ENCODE measurements around the gene A4GALT. TPM values are rescaled to one million over a fixed set of nuclear protein-coding genes. Genes with fewer than 3 reads are reported as not detected.

A4GALT gene
- total and polyA plus RNA-seq, 2 experiments from 2014 or later: 2.2 to 4.4 TPM

DNA sequence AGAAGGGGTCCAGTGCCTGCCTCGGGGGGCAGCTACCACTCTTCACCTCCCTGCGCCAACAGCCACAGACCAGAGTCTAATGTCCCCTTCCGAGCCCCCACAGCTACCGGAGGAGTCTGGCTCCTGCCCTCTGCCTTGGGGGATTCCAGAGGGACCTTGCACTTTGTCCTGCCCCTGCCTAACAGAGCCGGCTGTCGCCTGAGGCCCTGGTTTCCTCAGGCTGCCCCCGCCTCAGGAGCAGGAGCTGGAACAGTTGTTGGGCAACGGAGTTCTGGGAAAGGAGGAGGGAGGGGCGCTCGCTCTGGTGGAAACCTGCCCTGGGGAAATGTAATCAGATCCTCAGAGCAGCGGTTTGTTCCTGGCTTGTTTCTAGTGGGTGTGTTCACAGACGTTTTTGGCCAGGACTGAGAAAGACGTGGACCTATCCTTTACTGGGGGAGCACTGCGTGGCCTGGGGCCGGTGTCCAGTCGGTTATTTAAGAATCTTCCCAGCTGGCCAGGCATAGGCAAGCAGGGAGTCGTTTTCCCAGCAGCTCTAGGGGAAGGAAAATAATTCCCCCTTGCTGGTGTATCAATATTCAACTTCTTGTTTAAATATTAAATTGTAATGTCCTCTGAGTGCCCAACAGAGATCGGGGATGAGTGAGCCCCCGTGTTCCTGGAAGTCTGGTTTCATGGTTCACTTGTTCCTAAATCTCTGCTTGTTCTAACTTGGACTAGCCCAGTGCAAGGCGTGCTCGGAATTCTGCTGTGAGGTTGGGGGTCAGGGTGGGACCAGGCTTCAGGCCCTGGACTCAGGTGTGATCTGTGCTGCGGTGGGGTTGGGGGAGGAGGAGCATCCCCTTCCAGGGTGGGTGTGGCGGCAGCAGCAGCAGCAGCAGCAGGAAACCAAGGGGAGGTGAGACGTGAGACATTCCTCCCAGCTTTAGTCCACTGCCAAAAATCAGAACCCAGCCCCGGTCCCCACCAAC, 32.1 kb downstream of the A4GALT start:
- no peak overlapping the region for H3K4me3 ChIP-seq
- no peaks in the 10 kb centered on the region for H4K20me1 ChIP-seq (ENCODE audit: insufficient read depth, poor library complexity, severe bottlenecking)
- H3K4me2 ChIP-seq: peak overlapping the region; percentile 68
- H3K27ac ChIP-seq: peak overlapping the region; percentile 91
- H3K79me2 ChIP-seq: no peaks in the 10 kb centered on the region
- no peak for TF ChIP-seq EZH2phosphoT487 (IDR thresholded peaks at IDR 0.05; ENCODE audit: low read depth, severe bottlenecking, unreplicated experiment)
- TF ChIP-seq, protein P1, sequence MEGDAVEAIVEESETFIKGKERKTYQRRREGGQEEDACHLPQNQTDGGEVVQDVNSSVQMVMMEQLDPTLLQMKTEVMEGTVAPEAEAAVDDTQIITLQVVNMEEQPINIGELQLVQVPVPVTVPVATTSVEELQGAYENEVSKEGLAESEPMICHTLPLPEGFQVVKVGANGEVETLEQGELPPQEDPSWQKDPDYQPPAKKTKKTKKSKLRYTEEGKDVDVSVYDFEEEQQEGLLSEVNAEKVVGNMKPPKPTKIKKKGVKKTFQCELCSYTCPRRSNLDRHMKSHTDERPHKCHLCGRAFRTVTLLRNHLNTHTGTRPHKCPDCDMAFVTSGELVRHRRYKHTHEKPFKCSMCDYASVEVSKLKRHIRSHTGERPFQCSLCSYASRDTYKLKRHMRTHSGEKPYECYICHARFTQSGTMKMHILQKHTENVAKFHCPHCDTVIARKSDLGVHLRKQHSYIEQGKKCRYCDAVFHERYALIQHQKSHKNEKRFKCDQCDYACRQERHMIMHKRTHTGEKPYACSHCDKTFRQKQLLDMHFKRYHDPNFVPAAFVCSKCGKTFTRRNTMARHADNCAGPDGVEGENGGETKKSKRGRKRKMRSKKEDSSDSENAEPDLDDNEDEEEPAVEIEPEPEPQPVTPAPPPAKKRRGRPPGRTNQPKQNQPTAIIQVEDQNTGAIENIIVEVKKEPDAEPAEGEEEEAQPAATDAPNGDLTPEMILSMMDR (IDR thresholded peaks at IDR 0.05; ENCODE audit: poor library complexity): no peak
- TF ChIP-seq EZH2 (IDR thresholded peaks at IDR 0.05; ENCODE audit: borderline replicate concordance): no peak
- H3K36me3 ChIP-seq (replicated peaks; ENCODE audit: insufficient read depth, low read depth): no peaks in the 10 kb centered on the region
- H3K4me1 ChIP-seq (ENCODE audit: insufficient read depth): peaks cover 37% of the 10 kb centered on the region
- peak; percentile 94 for DNase-seq (ENCODE audit: low spot score)
- 22% methylated on average over 24 of the region's 25 CpGs for WGBS (ENCODE audit: low lambda C conversion rate, missing lambda C conversion rate)
- no peaks in the 10 kb centered on the region for H3K9me2 ChIP-seq (replicated peaks; ENCODE audit: insufficient read depth)
- peak overlapping the region; percentile 32 for H2AFZ ChIP-seq
- no peaks in the 10 kb centered on the region for H3K9me3 ChIP-seq (ENCODE audit: low read depth)
- no peaks in the 10 kb centered on the region for H3K27me3 ChIP-seq

DNA sequence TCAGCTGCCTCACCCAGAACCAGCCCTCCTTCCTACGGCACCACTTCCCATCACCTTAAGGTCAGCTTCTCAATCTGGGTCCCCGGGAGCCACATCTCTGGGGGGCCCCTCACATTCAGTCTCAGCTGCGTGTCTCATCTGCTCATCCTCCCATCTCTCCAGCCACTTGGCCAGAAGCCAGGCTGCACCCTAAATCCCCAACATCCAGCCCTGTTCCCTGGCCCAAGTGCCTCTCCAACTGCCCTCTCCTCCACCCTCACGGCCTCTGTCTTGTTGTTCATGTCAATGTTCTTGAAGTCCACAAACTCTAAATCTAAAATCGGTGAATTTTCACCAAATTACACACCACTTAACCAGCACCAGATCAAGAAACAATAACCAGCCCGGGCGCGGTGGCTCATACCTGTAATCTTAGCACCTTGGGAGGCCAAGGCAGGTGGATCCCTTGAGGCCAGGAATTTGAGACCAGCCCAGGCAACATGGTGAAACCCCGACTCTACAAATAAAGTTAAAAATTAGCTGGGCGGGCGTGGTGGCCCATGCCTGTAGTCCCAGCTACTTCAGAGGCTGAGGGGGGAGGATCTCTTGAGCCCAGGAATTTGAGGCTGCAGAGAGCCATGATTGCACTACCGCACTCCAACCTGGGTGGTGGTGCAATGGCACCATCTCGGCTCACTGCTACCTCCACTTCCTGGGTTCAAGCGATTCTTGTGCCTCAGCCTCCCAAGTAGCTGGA, 33.7 kb downstream of the A4GALT start:
- no peak overlapping the region for H3K4me3 ChIP-seq
- no peaks in the 10 kb centered on the region for H4K20me1 ChIP-seq (ENCODE audit: insufficient read depth, poor library complexity, severe bottlenecking)
- peaks cover 52% of the 10 kb centered on the region for H3K4me1 ChIP-seq (ENCODE audit: insufficient read depth)
- H2AFZ ChIP-seq: no peak overlapping the region
- H3K9me3 ChIP-seq (ENCODE audit: low read depth): no peaks in the 10 kb centered on the region
- DNase-seq (ENCODE audit: low spot score): no peak
- no peaks in the 10 kb centered on the region for H3K36me3 ChIP-seq (replicated peaks; ENCODE audit: insufficient read depth, low read depth)
- H3K27me3 ChIP-seq: no peaks in the 10 kb centered on the region
- TF ChIP-seq EZH2phosphoT487 (IDR thresholded peaks at IDR 0.05; ENCODE audit: low read depth, severe bottlenecking, unreplicated experiment) (no peak), EZH2 (IDR thresholded peaks at IDR 0.05; ENCODE audit: borderline replicate concordance) (no peak)
- TF ChIP-seq, protein P1 (IDR thresholded peaks at IDR 0.05; ENCODE audit: poor library complexity): no peak
- H3K4me2 ChIP-seq: peak overlapping the region; percentile 46
- H3K27ac ChIP-seq: peak overlapping the region; percentile 64
- 87% methylated on average over 14 of the region's 14 CpGs for WGBS (ENCODE audit: low lambda C conversion rate, missing lambda C conversion rate)
- no peaks in the 10 kb centered on the region for H3K79me2 ChIP-seq
- no peaks in the 10 kb centered on the region for H3K9me2 ChIP-seq (replicated peaks; ENCODE audit: insufficient read depth)

DNA sequence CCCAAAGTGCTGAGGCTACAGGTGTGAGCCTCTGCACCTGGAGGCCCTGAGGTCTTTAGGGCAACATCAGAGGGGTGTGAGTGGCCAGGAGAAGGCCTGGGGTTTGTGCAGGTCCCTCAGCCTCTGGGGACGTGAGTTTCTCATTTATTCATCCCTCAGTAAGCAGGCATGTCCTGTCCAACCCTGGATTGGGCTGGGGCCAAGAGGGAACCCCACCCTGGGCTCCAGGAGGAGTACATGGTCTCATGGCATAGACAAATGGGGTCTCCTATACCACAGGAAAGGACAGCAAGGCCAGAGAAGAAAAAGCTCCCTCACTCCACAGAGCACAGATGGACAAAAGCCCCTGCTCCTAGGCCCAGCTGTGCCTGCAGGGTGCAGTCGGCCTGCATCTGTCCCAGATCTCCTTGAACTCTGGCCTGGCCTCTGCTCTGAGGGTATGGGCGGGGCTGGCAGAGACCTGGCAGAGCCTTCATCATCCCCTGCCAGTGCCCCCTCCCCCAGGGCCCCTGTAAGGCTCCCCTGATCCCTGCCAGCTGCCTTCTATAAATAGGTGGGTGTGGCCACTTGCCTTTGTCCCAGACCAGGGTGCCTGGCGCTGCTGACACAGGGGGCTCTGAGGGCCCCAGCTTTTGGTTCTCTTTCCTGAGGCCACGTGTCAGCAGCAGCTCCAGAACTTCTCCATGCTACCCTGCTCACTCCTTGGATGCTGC, 34.6 kb downstream of the A4GALT start:
- Histone ChIP-seq H3K36me3 (replicated peaks; ENCODE audit: insufficient read depth, low read depth) (no peaks in the 10 kb centered on the region), H3K4me2 (peak overlapping the region; percentile 46), H3K27me3 (no peaks in the 10 kb centered on the region), H3K79me2 (no peaks in the 10 kb centered on the region), H3K9me2 (replicated peaks; ENCODE audit: insufficient read depth) (no peaks in the 10 kb centered on the region), H3K9me3 (ENCODE audit: low read depth) (no peaks in the 10 kb centered on the region), H3K4me3 (no peak overlapping the region), H4K20me1 (ENCODE audit: insufficient read depth, poor library complexity, severe bottlenecking) (no peaks in the 10 kb centered on the region), H2AFZ (no peak overlapping the region), H3K4me1 (ENCODE audit: insufficient read depth) (peaks cover 55% of the 10 kb centered on the region), H3K27ac (peak overlapping the region; percentile 64)
- peak; percentile 44 for DNase-seq (ENCODE audit: low spot score)
- 46% methylated on average over 5 of the region's 5 CpGs for WGBS (ENCODE audit: low lambda C conversion rate, missing lambda C conversion rate)
- TF ChIP-seq EZH2 (IDR thresholded peaks at IDR 0.05; ENCODE audit: borderline replicate concordance) (no peak), EZH2phosphoT487 (IDR thresholded peaks at IDR 0.05; ENCODE audit: low read depth, severe bottlenecking, unreplicated experiment) (no peak)
- TF ChIP-seq, protein P1 (IDR thresholded peaks at IDR 0.05; ENCODE audit: poor library complexity): no peak

Measured in hepatocyte (in vitro differentiated cells).